A204.1 (cell line): ENCODE measurements around the gene TEKT3.

Experiments
- FAIRE-seq: peaks from 2 replicates; lab custom pipeline; 2012; peaks lifted over from hg19 to GRCh38; lab: Jason Lieb, UNC

TEKT3 gene

GRCh38 chr17:15290605-15291004 lies 50.8 kb downstream of the TEKT3 start:
- no peak for FAIRE-seq

DNA sequence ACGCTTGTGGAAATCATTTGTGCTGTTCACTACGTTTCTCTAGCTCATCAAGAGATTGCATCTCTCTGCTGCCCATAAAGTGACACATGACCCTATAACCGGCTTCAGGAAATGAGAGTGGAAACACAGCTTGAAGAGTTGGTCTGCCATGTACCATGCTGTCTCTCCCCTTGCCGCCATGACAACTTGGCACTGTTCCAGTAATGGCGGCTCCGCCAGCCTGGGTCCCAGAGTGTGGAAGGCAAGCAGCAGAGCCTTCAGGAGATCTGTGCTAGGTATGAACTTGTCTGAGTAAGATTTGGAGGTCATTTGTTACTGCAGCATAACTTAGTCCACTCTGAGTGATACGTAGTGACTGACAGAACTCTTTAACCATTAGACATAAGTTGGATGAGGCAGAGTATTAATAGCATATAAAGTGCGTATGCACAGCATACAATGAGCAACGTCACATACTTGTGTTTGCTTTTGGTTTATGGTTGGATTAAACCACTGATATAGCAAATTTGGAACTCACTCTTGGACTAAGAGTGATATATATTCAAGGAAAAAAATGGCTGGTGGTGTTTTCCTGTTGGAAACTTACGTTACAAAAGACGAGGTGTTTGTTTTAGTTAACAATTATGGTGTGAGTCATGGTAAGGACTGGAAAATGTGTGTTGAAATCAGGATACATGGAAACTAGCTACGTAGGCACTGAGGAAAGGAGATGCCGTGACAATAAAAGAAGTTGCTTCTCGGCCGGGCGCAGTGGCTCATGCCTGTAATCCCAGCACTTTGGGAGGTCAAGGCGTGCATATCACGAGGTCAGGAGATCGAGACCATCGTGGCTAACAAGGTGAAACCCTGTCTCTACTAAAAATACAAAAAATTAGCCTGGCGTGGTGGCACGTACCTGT lies 51.9 kb downstream of the TEKT3 start:
- no peak for FAIRE-seq

DNA sequence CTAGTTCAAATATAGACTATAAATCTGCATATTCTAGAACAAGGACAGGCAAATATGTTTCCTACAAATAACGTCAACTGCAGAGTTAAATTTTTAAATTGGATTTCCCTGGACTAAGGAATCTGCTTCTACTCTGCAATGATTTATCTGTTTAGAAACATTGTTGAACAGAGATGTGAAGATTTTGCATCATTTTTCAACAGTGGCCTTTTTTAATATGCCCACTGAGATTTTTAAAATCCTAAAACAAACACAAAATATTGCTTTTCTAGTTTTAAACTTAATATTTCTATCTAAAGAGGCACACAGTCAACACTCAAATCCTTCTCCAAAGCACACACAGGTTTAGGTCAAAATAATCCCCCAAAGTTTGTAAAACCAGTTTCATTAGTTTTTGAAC lies 52.5 kb downstream of the TEKT3 start:
- no peak for FAIRE-seq

- FAIRE-seq, result no peak
These were observed 53.7 kb downstream of the TEKT3 start for GRCh38 chr17:15287538-15288267.

GRCh38 chr17:15285466-15285865 lies 55.9 kb downstream of the TEKT3 start:
- FAIRE-seq, result no peak

DNA sequence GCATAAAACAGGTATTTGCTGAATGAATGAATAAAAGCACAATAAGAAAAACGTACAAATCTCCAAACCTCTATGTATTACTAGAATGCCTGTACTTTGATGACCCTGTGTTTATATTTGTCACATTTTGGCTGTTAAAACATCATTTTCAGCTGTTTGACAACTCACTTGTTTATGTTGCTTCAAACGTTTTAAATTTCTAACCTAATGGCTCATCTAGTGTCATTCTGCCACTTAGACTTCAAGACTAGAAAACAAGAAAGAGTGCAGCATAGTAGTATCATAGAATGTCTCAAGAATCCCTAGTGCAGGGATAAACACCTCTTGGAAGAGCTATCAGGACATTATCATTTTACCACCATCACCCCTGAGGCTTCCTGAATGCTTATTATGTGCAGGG lies 56.9 kb downstream of the TEKT3 start:
- FAIRE-seq, result no peak

DNA sequence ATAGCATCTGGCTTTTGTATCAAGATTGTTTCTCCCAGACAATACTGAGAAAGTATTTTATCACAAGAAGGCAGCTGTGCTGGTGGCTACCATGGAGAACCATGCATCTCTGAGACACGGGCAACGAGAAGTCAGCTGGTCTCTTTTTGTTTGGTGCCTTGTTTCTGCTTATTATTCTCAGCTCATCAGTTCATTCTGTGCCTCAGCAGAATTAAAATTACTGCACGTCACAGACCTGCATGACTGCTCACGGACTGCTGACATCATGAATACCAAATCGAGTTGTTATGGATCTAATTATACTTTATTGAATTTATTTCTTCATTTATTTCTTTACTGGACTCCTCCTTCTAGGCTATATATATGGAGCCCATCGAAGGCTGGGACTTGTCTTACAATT lies 57.3 kb downstream of the TEKT3 start:
- FAIRE-seq, result no peak

GRCh38 chr17:15281909-15282308 lies 59.5 kb downstream of the TEKT3 start:
- FAIRE-seq, result no peak

DNA sequence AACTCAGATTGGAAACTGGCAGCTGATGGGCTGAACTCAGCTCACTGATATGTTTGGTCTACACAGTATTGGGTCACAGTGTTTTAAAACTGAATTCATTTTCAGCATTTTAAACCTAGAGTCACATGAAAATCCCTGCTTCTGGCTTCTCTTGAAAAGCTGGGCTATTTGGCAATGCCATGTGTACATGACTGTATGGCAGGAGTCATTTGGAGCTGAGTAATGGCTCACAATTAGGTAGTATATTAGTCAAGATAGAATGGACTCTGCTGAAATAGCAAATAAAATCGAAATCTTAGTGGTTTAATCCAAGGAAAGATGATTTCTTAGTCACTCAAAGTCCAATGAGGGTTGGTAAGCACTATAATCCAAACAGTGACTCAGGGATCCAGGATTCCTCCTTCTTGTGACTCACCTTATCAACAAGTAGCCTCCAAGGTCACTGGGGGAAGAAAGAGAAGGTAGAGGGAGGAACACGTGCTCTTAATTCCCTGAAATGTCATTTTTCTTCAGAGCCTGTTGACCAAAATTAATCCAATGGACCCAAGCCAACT lies 62.4 kb downstream of the TEKT3 start:
- FAIRE-seq, result no peak

DNA sequence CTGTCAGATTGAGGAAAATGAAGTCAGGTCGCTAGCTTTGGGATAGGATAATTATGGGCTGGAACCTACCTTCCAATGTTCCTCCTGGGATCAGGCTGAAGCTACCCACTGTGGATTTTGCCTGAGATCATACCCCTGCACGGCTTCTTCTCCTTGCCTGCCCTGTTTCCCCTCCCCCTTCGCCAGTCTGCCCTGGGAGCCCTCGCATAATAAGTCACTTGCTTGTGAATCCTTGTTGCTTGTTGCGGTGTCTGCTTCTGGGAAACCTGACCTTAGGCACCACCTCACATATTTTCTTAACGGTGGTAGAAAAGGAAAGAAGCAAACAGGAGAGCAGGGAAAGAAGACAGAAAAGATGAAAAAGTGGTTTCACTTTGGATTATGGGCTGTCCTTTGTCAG lies 63.0 kb downstream of the TEKT3 start:
- FAIRE-seq, result no peak

GRCh38 chr17:15274017-15274416 lies 67.4 kb downstream of the TEKT3 start:
- no peak for FAIRE-seq

GRCh38 chr17:15273141-15273793 lies 68.1 kb downstream of the TEKT3 start:
- FAIRE-seq, result no peak

- no peak for FAIRE-seq
These were observed 69.7 kb downstream of the TEKT3 start for GRCh38 chr17:15271741-15272140.

GRCh38 chr17:15270628-15271381 lies 70.6 kb downstream of the TEKT3 start:
- no peak for FAIRE-seq

- no peak for FAIRE-seq
These were observed 71.7 kb downstream of the TEKT3 start for GRCh38 chr17:15269780-15270089.

DNA sequence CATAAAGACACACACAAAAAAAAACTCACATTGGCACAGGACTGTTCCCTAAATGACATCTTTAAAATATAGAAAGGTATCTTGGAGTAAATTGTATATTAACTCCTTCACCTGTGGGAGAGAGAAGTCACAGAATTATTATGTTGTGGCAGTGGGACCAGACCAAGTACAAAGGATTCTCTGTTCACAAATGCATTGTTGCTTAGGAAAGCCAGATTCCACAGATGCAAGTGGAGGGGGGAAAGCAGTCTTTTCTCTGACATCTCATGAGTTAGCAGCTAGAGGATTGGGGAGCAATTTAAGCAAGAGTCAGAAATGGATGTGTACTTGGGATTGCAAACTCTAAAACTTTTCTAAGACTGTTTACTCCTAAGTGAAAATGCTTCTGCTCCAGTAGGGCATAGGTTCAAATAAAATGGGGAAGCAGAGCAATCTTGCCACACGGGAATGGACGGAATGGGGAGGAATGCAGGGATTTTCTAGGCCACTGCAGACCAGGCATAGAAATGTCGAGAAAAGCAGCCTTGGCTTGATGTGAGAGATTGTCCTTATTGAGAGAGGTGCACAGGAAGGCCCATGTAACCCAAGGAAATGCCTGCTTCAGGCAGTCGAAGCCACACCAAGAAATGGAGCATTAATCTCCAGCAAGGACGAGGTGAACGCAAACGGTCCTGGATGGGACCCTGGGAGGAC lies 72.2 kb downstream of the TEKT3 start:
- no peak for FAIRE-seq

GRCh38 chr17:15268461-15268860 lies 72.9 kb downstream of the TEKT3 start:
- FAIRE-seq, result no peak

DNA sequence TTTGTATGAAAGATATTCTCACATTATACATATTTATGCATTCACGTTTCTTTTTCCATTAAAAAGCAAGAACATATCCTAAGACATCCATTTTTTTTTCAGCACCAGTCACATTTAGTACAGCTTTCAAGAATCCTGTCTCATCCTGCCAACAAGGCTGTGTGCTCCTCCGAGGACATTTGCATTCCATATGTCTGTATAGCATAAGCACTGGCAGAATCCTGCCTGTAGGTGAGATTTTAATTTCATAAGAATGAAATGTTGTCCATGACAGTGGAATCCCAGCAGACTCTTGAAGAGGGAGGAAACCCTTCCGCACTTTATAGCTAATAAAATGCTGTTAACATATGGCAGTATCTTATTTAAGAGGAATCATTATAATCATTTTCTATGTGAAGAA lies 73.4 kb downstream of the TEKT3 start:
- no peak for FAIRE-seq

- FAIRE-seq, result no peak
These were observed 74.9 kb downstream of the TEKT3 start for GRCh38 chr17:15266325-15267125.

GRCh38 chr17:15265131-15265530 lies 76.3 kb downstream of the TEKT3 start, which contains the start of gene PMP22:
PMP22 (minus strand) TSS chr17:15265326; CDS start chr17:15260727, 4,599 bp downstream.
- no peak for FAIRE-seq

- no peak for FAIRE-seq
These were observed 76.9 kb downstream of the TEKT3 start for GRCh38 chr17:15264542-15264941.
